CD4-positive, alpha-beta T cell treated with Interferon alpha-2 for 1 hour (primary cell): ENCODE results near the gene KAT2A.

Experiments used
- DNase-seq, 2 donors: peaks; one replicate each; pipeline ENCODE4 v3.0.0-alpha.2; 2020 to 2022

The KAT2A gene

GRCh38 chr17:42112552-42113176, 8.5 kb downstream of the KAT2A start, which contains the start of gene DHX58:
Gene DHX58 (minus strand): TSS chr17:42112714. CDS start chr17:42111892, 822 bp downstream.
- peak; percentile 94 to 96 for DNase-seq

DNA sequence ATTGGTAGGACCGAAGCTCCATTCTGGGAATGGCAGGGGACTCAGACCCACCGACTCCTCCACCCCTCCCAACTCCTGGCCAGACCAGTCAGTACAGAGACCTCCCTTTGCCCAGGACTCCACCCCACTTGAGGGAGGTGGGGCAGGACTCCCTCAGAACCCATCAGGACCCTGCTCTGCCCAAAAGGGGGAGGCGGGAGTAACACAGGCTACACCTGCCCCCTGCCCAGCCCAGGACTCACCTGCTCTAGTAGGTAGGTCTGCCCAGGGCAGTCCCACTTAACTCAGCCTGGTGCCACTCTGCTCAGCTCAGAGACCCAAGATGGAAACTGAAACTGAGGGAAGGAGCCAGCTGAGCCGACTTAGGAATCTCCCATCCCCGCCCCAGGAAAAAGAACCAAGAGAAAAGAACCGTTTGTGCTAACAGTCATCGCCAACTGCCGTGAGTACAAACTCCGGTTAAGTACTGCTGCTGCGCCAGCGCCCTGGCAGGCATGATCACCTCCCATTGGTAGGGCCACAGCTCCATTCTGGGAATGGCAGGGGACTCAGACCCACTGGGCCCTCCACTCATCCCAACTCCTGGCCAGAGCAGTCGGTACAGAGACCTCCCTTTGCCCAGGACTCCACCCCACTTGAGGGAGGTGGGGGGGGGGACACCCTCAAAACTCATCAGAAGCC, 9.2 kb downstream of the KAT2A start:
- DNase-seq = peak; percentile 66 to 75

DNA sequence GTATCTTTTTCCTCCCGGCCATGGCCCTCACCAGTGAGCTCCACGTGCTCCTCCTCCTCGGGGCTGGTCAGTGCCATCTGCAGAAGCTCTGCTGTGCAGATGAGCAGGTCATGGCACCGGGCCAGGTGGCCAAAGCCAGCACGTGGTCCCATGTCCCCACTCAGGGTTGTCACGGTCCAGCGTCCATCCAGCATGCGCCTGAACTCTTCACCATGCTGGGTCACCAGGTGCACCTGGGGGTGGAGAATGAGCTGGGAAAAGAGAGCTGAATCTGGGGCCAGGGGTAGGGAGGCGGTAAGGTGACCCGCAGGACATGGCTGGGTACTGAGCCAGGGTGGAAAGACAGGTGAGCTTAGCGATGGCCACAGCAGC, 9.9 kb downstream of the KAT2A start:
- peak in 1 of 2 donors; percentile 13 for DNase-seq

- DNase-seq = peak in 1 of 2 donors; percentile 19
These were observed 10.6 kb downstream of the KAT2A start for GRCh38 chr17:42110301-42111264.

- DNase-seq = no peak
These were observed 12.1 kb downstream of the KAT2A start for GRCh38 chr17:42109086-42109485.

GRCh38 chr17:42107597-42108576, 13.3 kb downstream of the KAT2A start:
- peak; percentile 92 for DNase-seq

DNA sequence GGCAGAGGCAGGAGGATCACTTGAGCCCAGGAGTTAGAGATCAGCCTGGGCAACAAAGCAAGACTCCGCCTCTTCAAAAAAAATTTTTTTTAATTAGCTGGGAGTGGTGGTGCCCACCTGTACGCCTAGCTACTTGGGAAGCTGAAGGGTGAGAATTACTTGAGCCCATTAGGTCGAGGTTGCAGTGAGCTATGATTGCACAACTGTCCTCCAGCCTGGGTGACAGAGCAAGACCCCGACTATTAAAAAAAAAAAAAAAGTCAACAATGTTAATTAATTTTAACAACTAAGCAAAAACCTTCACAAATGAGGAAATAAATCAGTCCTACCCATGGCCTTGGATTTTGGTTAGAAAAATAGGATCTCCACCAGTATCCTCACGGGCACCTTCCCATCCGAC, 14.0 kb downstream of the KAT2A start:
- DNase-seq = no peak

DNA sequence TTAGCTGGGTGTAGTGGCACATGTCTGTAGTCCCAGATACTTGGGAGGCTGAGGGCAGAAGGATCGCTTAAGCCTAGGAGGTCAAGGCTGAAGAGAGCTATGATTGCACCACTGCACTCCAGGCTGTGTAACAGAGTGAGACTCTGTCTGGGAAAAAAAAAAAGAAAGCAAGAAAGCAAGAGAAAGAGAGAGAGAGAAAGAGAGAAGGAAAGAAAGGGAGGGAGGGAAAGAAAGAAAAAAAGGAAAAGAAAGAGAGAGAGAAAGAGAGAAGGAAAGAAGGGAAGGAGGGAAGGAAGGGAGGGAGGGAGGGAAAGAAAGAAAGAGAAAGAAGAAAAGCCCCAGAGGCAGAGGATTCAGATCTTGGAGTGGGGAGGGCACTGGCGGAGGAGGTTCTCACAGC, 15.2 kb downstream of the KAT2A start:
- DNase-seq = no peak

DNA sequence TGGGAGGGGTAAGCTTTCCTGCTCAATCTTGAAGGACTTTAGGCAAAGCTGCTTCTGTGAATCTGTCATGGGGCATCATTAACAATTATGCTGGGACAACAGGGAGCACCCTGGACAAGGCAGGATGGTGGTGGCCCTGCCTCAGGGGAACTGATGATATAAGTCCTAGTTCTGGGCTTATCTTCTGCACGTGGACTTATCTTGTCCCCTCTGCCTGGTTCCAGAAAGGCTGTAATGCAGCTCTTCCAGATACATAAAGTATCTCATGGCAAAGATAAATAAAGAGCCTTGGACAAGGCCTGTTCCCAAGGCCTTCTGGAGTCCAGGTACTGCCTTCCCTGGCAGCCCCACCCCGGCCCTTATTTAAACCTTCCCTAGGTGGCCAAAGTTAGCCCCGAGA, 16.9 kb downstream of the KAT2A start:
- DNase-seq = no peak

GRCh38 chr17:42103221-42103954, 17.8 kb downstream of the KAT2A start:
- no peak for DNase-seq

GRCh38 chr17:42101513-42102292, 19.5 kb downstream of the KAT2A start:
- DNase-seq = peak; percentile 49 to 69

- no peak for DNase-seq
These were observed 22.3 kb downstream of the KAT2A start for GRCh38 chr17:42098730-42099399.

DNA sequence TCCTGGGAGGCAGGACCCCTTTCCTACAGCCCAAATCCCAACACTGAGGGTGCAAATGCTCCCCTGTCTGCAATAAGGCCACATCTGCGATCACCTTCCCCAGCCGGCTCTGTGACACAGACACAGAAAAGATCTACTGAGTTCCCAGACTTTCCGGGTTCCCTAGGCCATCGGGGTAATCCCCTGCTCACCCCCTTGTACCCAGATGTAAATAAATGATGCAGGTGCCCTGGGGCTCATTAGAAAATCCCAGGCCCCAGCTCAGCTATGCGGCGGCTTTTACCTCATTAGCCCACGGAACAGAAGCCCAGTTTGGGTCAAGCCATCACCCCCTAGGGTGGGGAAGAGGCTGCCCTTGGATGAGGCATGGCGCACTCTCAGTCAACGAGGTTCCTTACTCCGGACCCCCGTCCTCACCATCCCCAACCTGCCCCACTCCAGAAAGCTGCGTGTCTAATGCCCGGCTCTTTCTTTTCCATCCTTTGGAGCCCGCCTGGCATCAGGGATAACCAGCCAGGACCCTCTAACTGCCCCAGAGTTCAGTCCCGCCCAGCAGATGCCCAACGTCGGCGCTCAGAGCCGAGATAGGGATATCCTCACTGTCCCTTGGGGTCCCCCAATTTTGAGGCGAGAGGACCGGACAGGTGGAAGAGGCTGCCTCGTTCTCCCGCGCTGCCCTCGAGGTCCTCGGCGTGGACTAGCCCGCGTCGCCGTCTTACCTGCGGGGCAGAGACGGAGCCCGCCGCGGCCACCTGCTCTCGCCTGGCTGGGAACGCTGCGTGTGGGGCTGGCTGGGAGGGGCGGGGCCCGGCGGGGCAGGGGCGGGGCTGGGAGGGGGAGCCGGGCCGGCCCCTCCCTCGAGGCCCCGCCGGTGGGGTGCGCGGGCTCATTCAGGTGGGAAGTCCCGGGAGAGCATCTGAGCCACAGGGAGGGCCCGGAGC, 23.2 kb downstream of the KAT2A start, which contains the start of gene ZNF385C:
Gene ZNF385C (minus strand): TSS at position 783 of the 941 bp plus-strand sequence. CDS start 35,417 bp downstream, outside the sequence.
- peak; percentile 24 to 61 for DNase-seq

DNA sequence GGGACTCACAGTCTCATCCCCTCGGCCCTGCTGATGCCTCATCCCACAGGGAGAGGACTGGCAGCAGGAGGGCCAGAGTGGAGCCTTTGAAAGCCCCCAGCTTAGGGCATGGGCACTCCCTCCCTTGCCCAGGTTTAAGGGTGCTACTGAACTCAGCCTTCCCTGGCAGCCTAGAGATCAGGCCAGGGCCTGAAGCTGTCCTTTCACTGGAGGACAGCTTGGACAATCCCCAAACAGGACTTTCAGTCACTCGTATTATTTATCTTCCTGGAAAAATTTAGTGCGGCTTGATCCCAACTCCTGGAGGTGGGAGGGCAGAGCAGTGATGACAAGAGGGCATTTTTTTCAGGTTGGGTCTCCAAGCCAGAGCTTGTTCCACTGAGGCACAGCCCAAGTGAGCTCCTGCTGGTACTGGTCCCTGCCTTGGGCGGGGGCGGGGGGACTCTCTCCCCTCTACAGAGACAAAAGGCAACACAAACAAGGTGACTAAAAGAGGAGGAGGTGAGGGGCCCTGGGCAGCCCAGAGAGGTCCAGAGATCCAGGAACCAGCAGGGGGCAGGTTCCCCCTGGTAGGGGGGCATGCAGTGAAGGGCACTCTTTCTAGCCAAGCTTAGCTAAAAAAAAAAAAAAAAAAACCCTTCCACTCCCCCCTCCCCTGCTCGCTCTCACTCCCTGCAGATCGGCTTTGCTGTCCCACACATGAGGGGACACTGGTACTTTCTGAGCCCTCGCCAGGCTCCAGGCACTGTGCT, 24.6 kb downstream of the KAT2A start:
- no peak for DNase-seq

DNA sequence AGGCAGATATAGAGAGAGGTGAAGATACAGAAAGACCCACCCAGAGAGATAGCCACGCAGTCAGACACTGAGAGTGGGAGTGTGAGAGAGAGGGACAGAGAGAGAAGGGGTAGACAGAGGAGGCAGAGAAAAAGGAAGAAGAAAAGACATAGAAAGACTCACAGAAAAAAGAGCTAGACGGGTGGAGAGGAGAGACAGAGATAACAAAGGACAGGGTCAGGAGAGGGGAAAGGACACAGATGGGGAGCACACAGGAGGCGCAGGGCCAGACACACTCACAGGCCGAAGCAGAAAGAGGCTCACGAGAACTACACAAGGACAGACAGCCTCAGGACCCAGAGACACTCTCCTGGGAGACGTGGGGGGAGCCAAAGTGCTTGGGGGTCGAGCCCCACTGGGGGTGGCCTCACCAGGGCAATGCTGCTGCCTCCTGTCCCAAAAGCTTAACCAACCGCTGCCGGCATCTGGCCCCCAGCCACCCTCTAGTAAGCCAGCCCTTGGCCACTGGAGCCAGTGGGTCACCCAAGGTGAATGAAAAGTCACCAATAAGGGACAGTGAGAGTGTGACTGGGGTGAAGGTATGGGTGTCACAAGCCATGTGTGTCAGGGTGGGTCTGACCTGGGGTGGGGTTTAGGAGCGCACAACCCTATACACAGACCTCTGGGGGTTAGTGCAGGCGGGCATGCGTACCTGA, 26.6 kb downstream of the KAT2A start:
- DNase-seq = no peak

GRCh38 chr17:42092939-42093338, 28.2 kb downstream of the KAT2A start:
- DNase-seq = no peak
